H1 (cell line): ENCODE measurements around the gene MCC. TPM values are rescaled to one million over a fixed set of nuclear protein-coding genes. Genes with fewer than 3 reads are reported as not detected.

ENCODE experiments used
- CTCF ChIA-PET: fragments of 300-600 bp; sonication (Branson Sonifier 250); formaldehyde crosslinking; loops from one replicate; lab custom pipeline; 2021; ENCODE audit not compliant: partially characterized antibody; lab: Charles Lee
- POLR2A ChIA-PET: fragments of 300-600 bp; sonication (Branson Sonifier 250); formaldehyde crosslinking; loops from one replicate; lab custom pipeline; 2021; ENCODE audit warnings: inconsistent platforms; ENCODE audit not compliant: partially characterized antibody; lab: Charles Lee
- DNase-seq, 2 experiments: peaks; one replicate each; pipeline versions ENCODE4 v3.0.0 to v3.0.0-alpha.2; 2010 to 2022; ENCODE audit warnings: low spot score in 2 of 2, low read depth in 1 of 2, mixed read lengths in 1 of 2
- FAIRE-seq: peaks from 2 replicates; lab custom pipeline; 2011; peaks lifted over from hg19 to GRCh38; lab: Jason Lieb, UNC
- H2AFZ ChIP-seq: 2 replicates; pipeline ENCODE4 v1.8.1; 2012; ENCODE audit warnings: low read length, inconsistent platforms
- H2AK5ac ChIP-seq: 2 replicates; pipeline ENCODE4 v1.6.1; 2013; ENCODE audit warnings: low read depth, low read length
- H2BK120ac ChIP-seq: replicated peaks from 2 replicates; pipeline ENCODE3; 2013; ENCODE audit warnings: low read depth, low read length, inconsistent platforms
- H2BK12ac ChIP-seq: 2 replicates; pipeline ENCODE4 v1.6.1; 2013; ENCODE audit warnings: low read depth, low read length
- H2BK15ac ChIP-seq: 2 replicates; pipeline ENCODE4 v1.6.1; 2013; ENCODE audit warnings: low read length
- H2BK20ac ChIP-seq: 2 replicates; pipeline ENCODE4 v1.6.1; 2013; ENCODE audit warnings: low read length
- H2BK5ac ChIP-seq: 2 replicates; pipeline ENCODE4 v1.6.1; 2013; ENCODE audit warnings: low read depth, low read length
- H3K14ac ChIP-seq: 2 replicates; pipeline ENCODE4 v1.6.1; 2013; ENCODE audit warnings: inconsistent platforms; ENCODE audit not compliant: insufficient read length
- H3K18ac ChIP-seq: 2 replicates; pipeline ENCODE4 v1.6.1; 2013; ENCODE audit warnings: low read length; ENCODE audit errors: extremely low read depth
- H3K23ac ChIP-seq: 2 replicates; pipeline ENCODE4 v1.6.1; 2013; ENCODE audit warnings: inconsistent platforms; ENCODE audit not compliant: insufficient read length
- H3K23me2 ChIP-seq: 2 replicates; pipeline ENCODE4 v1.6.1; 2013; ENCODE audit warnings: low read depth, low read length
- H3K27ac ChIP-seq: 2 replicates; pipeline ENCODE4 v1.6.1; 2011; ENCODE audit warnings: low read depth, low read length, inconsistent platforms
- H3K27me3 ChIP-seq, 4 experiments: replicated peaks in 1 of 4; 1 replicate in 1 of 4; 2 replicates in 3 of 4; pipeline versions ENCODE4 v1.6.1 to v1.8.1; 2011 to 2013; ENCODE audit warnings: low read length in 3 of 4, mild to moderate bottlenecking in 3 of 4, inconsistent platforms in 2 of 4, mixed read lengths in 2 of 4, moderate library complexity in 1 of 4; ENCODE audit not compliant: control insufficient read depth in 3 of 4, insufficient read depth in 3 of 4; ENCODE audit errors: extremely low read depth in 1 of 4
- H3K36me3 ChIP-seq, 4 experiments: 2 replicates each; pipeline versions ENCODE4 v1.6.1 to v1.8.1; 2011 to 2013; ENCODE audit warnings: mild to moderate bottlenecking in 4 of 4, low read length in 3 of 4, moderate library complexity in 2 of 4, control low read depth in 1 of 4, inconsistent platforms in 1 of 4; ENCODE audit not compliant: insufficient read depth in 4 of 4, control insufficient read depth in 2 of 4
- H3K4ac ChIP-seq: replicated peaks from 2 replicates; pipeline ENCODE3; 2013; ENCODE audit warnings: low read length, low read depth, mixed read lengths, inconsistent platforms; ENCODE audit not compliant: insufficient read length
- H3K4me1 ChIP-seq, 4 experiments: replicated peaks in 1 of 4; 1 replicate in 1 of 4; 2 replicates in 3 of 4; pipeline versions ENCODE4 v1.6.1 to v1.8.1; 2011 to 2013; ENCODE audit warnings: low read length in 3 of 4, inconsistent platforms in 2 of 4, mixed read lengths in 1 of 4; ENCODE audit not compliant: insufficient read depth in 4 of 4, control insufficient read depth in 3 of 4
- H3K4me2 ChIP-seq, 2 experiments: 2 replicates each; pipeline versions ENCODE4 v1.6.1 to v1.8.1; 2011 to 2013; ENCODE audit warnings: low read depth in 2 of 2, low read length in 2 of 2, control low read depth in 1 of 2, inconsistent platforms in 1 of 2, mild to moderate bottlenecking in 1 of 2; ENCODE audit not compliant: insufficient read depth in 1 of 2
- H3K4me3 ChIP-seq, 4 experiments: fragments of 200-600, 300-600 bp in 1 of 4; sonication (generic), shearing (Covaris generic), sonication (Bioruptor Twin) in 1 of 4; 2 replicates each; pipeline versions ENCODE4 v1.5.1 to v1.8.1; 2011 to 2016; ENCODE audit warnings: low read length in 4 of 4, low read depth in 3 of 4, control low read depth in 2 of 4, inconsistent platforms in 2 of 4, mild to moderate bottlenecking in 2 of 4, mixed read lengths in 1 of 4, moderate library complexity in 1 of 4; ENCODE audit not compliant: insufficient read depth in 2 of 4; ENCODE audit errors: extremely low read depth in 1 of 4
- H3K56ac ChIP-seq: replicated peaks from 2 replicates; pipeline ENCODE3; 2013; ENCODE audit warnings: low read depth, mild to moderate bottlenecking, mixed read lengths, low read length, inconsistent platforms; ENCODE audit not compliant: insufficient read length
- H3K79me1 ChIP-seq: 2 replicates; pipeline ENCODE4 v1.6.1; 2013; ENCODE audit warnings: low read depth, low read length, control low read depth
- H3K79me2 ChIP-seq, 2 experiments: 2 replicates each; pipeline versions ENCODE4 v1.6.1 to v1.8.1; 2012 to 2013; ENCODE audit warnings: low read length in 2 of 2, mild to moderate bottlenecking in 2 of 2, inconsistent platforms in 1 of 2; ENCODE audit not compliant: insufficient read depth in 2 of 2, control insufficient read depth in 1 of 2
- H3K9ac ChIP-seq, 4 experiments: replicated peaks in 1 of 4; 1 replicate in 1 of 4; 2 replicates in 3 of 4; pipeline versions ENCODE4 v1.6.1 to v1.8.1; 2011 to 2013; ENCODE audit warnings: low read depth in 3 of 4, low read length in 3 of 4, control low read depth in 2 of 4, mild to moderate bottlenecking in 2 of 4, moderate library complexity in 2 of 4, inconsistent platforms in 1 of 4; ENCODE audit errors: extremely low read depth in 1 of 4
- H3K9me3 ChIP-seq, 2 experiments: 2 replicates each; pipeline versions ENCODE4 v1.6.1 to v1.8.1; 2012 to 2013; ENCODE audit warnings: mild to moderate bottlenecking in 2 of 2, moderate library complexity in 2 of 2, control low read depth in 1 of 2, inconsistent platforms in 1 of 2, low read depth in 1 of 2, low read length in 1 of 2, mixed read lengths in 1 of 2; ENCODE audit not compliant: insufficient read depth in 2 of 2
- H4K20me1 ChIP-seq, 2 experiments: replicated peaks in 1 of 2; 2 replicates each; pipeline versions ENCODE3 to v1.8.1; 2011 to 2013; ENCODE audit warnings: inconsistent platforms in 2 of 2, low read length in 2 of 2, mild to moderate bottlenecking in 1 of 2; ENCODE audit not compliant: insufficient read depth in 2 of 2, control insufficient read depth in 1 of 2
- H4K5ac ChIP-seq: 2 replicates; pipeline ENCODE4 v1.6.1; 2013; ENCODE audit warnings: low read length, low read depth, mixed read lengths, inconsistent platforms; ENCODE audit not compliant: insufficient read length
- H4K8ac ChIP-seq: 2 replicates; pipeline ENCODE4 v1.8.0; 2013; ENCODE audit warnings: mild to moderate bottlenecking, moderate library complexity, low read length, inconsistent platforms; ENCODE audit not compliant: insufficient read depth; ENCODE audit errors: extremely low read depth
- H4K91ac ChIP-seq: replicated peaks from 2 replicates; pipeline ENCODE3; 2013; ENCODE audit warnings: low read length, mixed read lengths, inconsistent platforms; ENCODE audit not compliant: insufficient read length
- FOSL1 ChIP-seq: IDR thresholded peaks from 2 replicates; pipeline ENCODE4 v1.6.1; 2011; ENCODE audit warnings: mild to moderate bottlenecking, low read depth, low read length, moderate library complexity; ENCODE audit not compliant: insufficient read depth
- SP2 ChIP-seq: IDR thresholded peaks from 2 replicates; pipeline ENCODE4 v1.6.1; 2012; ENCODE audit warnings: mild to moderate bottlenecking, low read length, inconsistent platforms
- TAF7 ChIP-seq: optimal IDR thresholded peaks from 2 replicates; pipeline ENCODE3; 2011; ENCODE audit warnings: low read depth, mild to moderate bottlenecking, inconsistent platforms, low read length, moderate library complexity, borderline replicate concordance
- WGBS, 2 experiments: shearing (Covaris generic) in 1 of 2; methylation state at CpG; one replicate each; pipeline versions ENCODE4 v1.1.6 to v1.1.7; 2013 to 2015; ENCODE audit warnings: low lambda C conversion rate in 2 of 2, mixed read lengths in 2 of 2, inconsistent platforms in 1 of 2, low coverage in 1 of 2, missing lambda C conversion rate in 1 of 2; ENCODE audit not compliant: insufficient replicate concordance in 2 of 2, insufficient coverage in 1 of 2, insufficient read length in 1 of 2; ENCODE audit errors: extremely low coverage in 1 of 2, missing lambda C conversion rate in 1 of 2; 5-methylcytosine and 5-hydroxymethylcytosine counted together
- polyA plus RNA-seq, 7 experiments: library from polyadenylated mRNA; depleted of rRNA in 3 of 7; stranded (reverse) in 5 of 7; unstranded in 2 of 7; fragments of >200 nt in 5 of 7; fragments of 200-250 nt in 2 of 7; gene quantifications; 1 replicate in 5 of 7; 2 replicates in 1 of 7; 4 replicates in 1 of 7; pipeline versions ENCODE4 v1.2.1 to v1.2.3, GENCODE V29; 2011 to 2013; ENCODE audit warnings: missing spikeins in 2 of 7, mixed read lengths in 2 of 7
- total RNA-seq: library from RNA; stranded (reverse); fragmentation: NEBNext Ultra II Directional; extraction: Animal tissue kit (Norgen Biotek cat#: 25700); gene quantifications from 2 replicates; pipeline ENCODE4 v1.2.1, GENCODE V29; 2021

Gene MCC
- total and polyA plus RNA-seq, 2 of the 8 experiments (the other 6 are each of a cell fraction or from before 2014, with no cell fraction given) = 2.6 to 18.3 TPM

GRCh38 chr5:113255105-113255504 lies 233.1 kb downstream of the MCC start:
- ChIA-PET POLR2A (no interaction called here), CTCF (no interaction called here)
- H2BK12ac ChIP-seq = no peak overlapping the region
- H2AFZ ChIP-seq = no peak overlapping the region
- H3K4me2 ChIP-seq = no peak overlapping the region
- H3K4me3 ChIP-seq = no peak overlapping the region
- H4K91ac ChIP-seq = no peak overlapping the region
- no peaks in the 10 kb centered on the region for H3K23me2 ChIP-seq
- no peaks in the 10 kb centered on the region; a peak in 1 of 7 replicates for H3K4me1 ChIP-seq
- H2BK20ac ChIP-seq = no peak overlapping the region
- no peak for FAIRE-seq
- 0 out of 7 replicates have a peak, but pooled peaks cover 0 to 2% (median 0%) of the 10 kb centered on the region in 4 experiments for H3K27me3 ChIP-seq
- no peak overlapping the region for H2BK15ac ChIP-seq
- H3K79me1 ChIP-seq = 0 out of 2 replicates have a peak, but pooled peaks cover 2% of the 10 kb centered on the region
- no peak overlapping the region for H3K4ac ChIP-seq
- WGBS, 2 experiments = 92% methylated on average over 4 of the region's 4 CpGs; no CpG with 5 or more reads in 1 of the 2 experiments
- H2BK120ac ChIP-seq = no peak overlapping the region
- peaks cover 0 to 4% (median 0%) of the 10 kb centered on the region in 4 experiments; a peak in 2 of 8 replicates for H3K36me3 ChIP-seq
- no peak overlapping the region for H3K18ac ChIP-seq
- H4K8ac ChIP-seq = no peak overlapping the region
- no peak for TF ChIP-seq FOSL1
- no peak for TF ChIP-seq TAF7
- no peak for TF ChIP-seq SP2
- no peak overlapping the region for H3K56ac ChIP-seq
- H3K14ac ChIP-seq = no peak overlapping the region
- H2AK5ac ChIP-seq = no peak overlapping the region
- H3K9me3 ChIP-seq = peaks cover 0 to 15% of the 10 kb centered on the region in 2 experiments; a peak in 1 of 4 replicates
- H3K23ac ChIP-seq = no peak overlapping the region
- H3K9ac ChIP-seq = no peak overlapping the region
- DNase-seq = no peak
- H2BK5ac ChIP-seq = no peak overlapping the region
- H4K20me1 ChIP-seq = no peaks in the 10 kb centered on the region
- peaks cover 0 to 11% of the 10 kb centered on the region in 2 experiments; a peak in 2 of 4 replicates for H3K79me2 ChIP-seq
- no peak overlapping the region for H4K5ac ChIP-seq
- no peak overlapping the region for H3K27ac ChIP-seq
